PC-3 (cell line): ENCODE measurements around the gene AGBL1.

Source experiments
- CTCF ChIP-seq: fragments of 300-600 bp; sonication (generic); conservative IDR thresholded peaks from 2 replicates; pipeline ENCODE4 v1.5.1; 2017; ENCODE audit warnings: antibody characterized with exemption, low read depth, mild to moderate bottlenecking, low read length
- EZH2 ChIP-seq: fragments of 300-600 bp; sonication (generic); IDR thresholded peaks from one replicate; pipeline ENCODE4 v1.6.1; 2017; ENCODE audit warnings: antibody characterized with exemption, mild to moderate bottlenecking, low read length; ENCODE audit not compliant: unreplicated experiment
- EZH2phosphoT487 ChIP-seq: fragments of 300-600 bp; sonication (generic); IDR thresholded peaks from 2 replicates; pipeline ENCODE4 v1.6.1; 2018; ENCODE audit warnings: mild to moderate bottlenecking, antibody characterized with exemption, low read length, borderline replicate concordance

- TF ChIP-seq CTCF (no peak), EZH2phosphoT487 (no peak), EZH2 (no peak)
These were observed 813.2 kb downstream of the AGBL1 start for GRCh38 chr15:86892774-86893449.
